ENCODE results near the gene MARF1.

- TF ChIP-seq CTCF (IDR thresholded peaks at IDR 0.05) (no peak), POLR2A (IDR thresholded peaks at IDR 0.05) (no peak)
These were observed 33.6 kb upstream of the MARF1 start for GRCh38 chr16:15676506-15676905.

All from lower leg skin (tissue), 3 donors.